Ascending aorta (tissue), 2 donors: Measurements from ENCODE around the gene NKAIN2. TPM values are rescaled to one million over a fixed set of nuclear protein-coding genes. Genes with fewer than 3 reads are reported as not detected.
"Not testable (repeated sequence)": the region's sequence is repeated elsewhere in the genome, so short reads cannot be mapped to it uniquely, and the experiment has no call there.

Source experiments
- DNase-seq, 2 donors: peaks; one replicate each; pipeline ENCODE4 v3.0.0-alpha.2; 2019; ENCODE audit warnings: low spot score in 2 of 2
- H3K27ac ChIP-seq, 2 donors: fragments of 200-600 bp; sonication (generic); one replicate each; pipeline ENCODE4 v1.5.1; 2016 to 2017; ENCODE audit warnings: mild to moderate bottlenecking in 1 of 2
- H3K27me3 ChIP-seq: fragments of 200-600 bp; sonication (generic); one replicate; pipeline ENCODE4 v1.5.1; 2017
- H3K36me3 ChIP-seq, 2 donors: fragments of 200-600 bp; sonication (generic); one replicate each; pipeline ENCODE4 v1.5.1; 2016
- H3K4me1 ChIP-seq, 2 donors: fragments of 200-600 bp; sonication (generic); one replicate each; pipeline ENCODE4 v1.5.1; 2016 to 2017; ENCODE audit warnings: mild to moderate bottlenecking in 1 of 2
- H3K4me3 ChIP-seq, 2 donors: fragments of 200-600 bp; sonication (generic); one replicate each; pipeline ENCODE4 v1.5.1; 2016 to 2017; ENCODE audit warnings: mild to moderate bottlenecking in 1 of 2
- H3K9me3 ChIP-seq, 2 donors: fragments of 200-600 bp; sonication (generic); one replicate each; pipeline ENCODE4 v1.5.1; 2016
- CTCF ChIP-seq, 3 experiments: fragments of 200-600 bp in 2 of 3; fragments of 450-650 bp in 1 of 3; sonication (generic) in 2 of 3; IDR thresholded peaks; one replicate each; pipeline ENCODE4 v1.5.1; 2016 to 2019; ENCODE audit warnings: antibody characterized with exemption in 3 of 3, mild to moderate bottlenecking in 1 of 3, moderate library complexity in 1 of 3
- intact Hi-C: fragments of 100-400 bp; cut with DNase I; formaldehyde crosslinking; loops from one replicate; pipeline ENCODE4 v1.15.1; 2023
- total RNA-seq: library from RNA; depleted of rRNA; stranded (reverse); fragments of >200 nt; gene quantifications from one replicate; pipeline ENCODE4 v1.1.0, GENCODE V29; 2016

NKAIN2 gene
- total RNA-seq, 1 donor from 2014 or later: 0.11 TPM

- intact Hi-C loops: no loop called here
- no peaks in the 10 kb centered on the region for H3K4me1 ChIP-seq
- no peaks in the 10 kb centered on the region for H3K9me3 ChIP-seq
- TF ChIP-seq CTCF (IDR thresholded peaks at IDR 0.05): no peak
- no peak overlapping the region for H3K4me3 ChIP-seq
- H3K27me3 ChIP-seq: no peaks in the 10 kb centered on the region
- no peaks in the 10 kb centered on the region for H3K36me3 ChIP-seq
- DNase-seq: no peak
- H3K27ac ChIP-seq: no peak overlapping the region
Measured at GRCh38 chr6:124008000-124008987, 204.6 kb downstream of the NKAIN2 start.

GRCh38 chr6:124008988-124009765 lies 205.5 kb downstream of the NKAIN2 start:
- H3K4me3 ChIP-seq: no peak overlapping the region
- no peaks in the 10 kb centered on the region for H3K4me1 ChIP-seq
- intact Hi-C loops: no loop called here
- no peak for TF ChIP-seq CTCF (IDR thresholded peaks at IDR 0.05)
- H3K27me3 ChIP-seq: no peaks in the 10 kb centered on the region
- no peaks in the 10 kb centered on the region for H3K9me3 ChIP-seq
- H3K36me3 ChIP-seq: no peaks in the 10 kb centered on the region
- DNase-seq: no peak
- H3K27ac ChIP-seq: no peak overlapping the region

- no peaks in the 10 kb centered on the region for H3K4me1 ChIP-seq
- H3K27me3 ChIP-seq: no peaks in the 10 kb centered on the region
- H3K9me3 ChIP-seq: no peaks in the 10 kb centered on the region
- no peak overlapping the region for H3K4me3 ChIP-seq
- H3K36me3 ChIP-seq: no peaks in the 10 kb centered on the region
- intact Hi-C loops: no loop called here
- no peak overlapping the region for H3K27ac ChIP-seq
- no peak for DNase-seq
- TF ChIP-seq CTCF (IDR thresholded peaks at IDR 0.05): no peak
Measured at GRCh38 chr6:124010574-124010973, 206.9 kb downstream of the NKAIN2 start.

- Histone ChIP-seq H3K27ac (no peak overlapping the region), H3K4me3 (no peak overlapping the region), H3K4me1 (no peaks in the 10 kb centered on the region), H3K9me3 (no peaks in the 10 kb centered on the region), H3K27me3 (no peaks in the 10 kb centered on the region), H3K36me3 (no peaks in the 10 kb centered on the region)
- DNase-seq: no peak
- TF ChIP-seq CTCF (IDR thresholded peaks at IDR 0.05): no peak
- intact Hi-C loops: no loop called here
Measured at GRCh38 chr6:124011180-124011579, 207.5 kb downstream of the NKAIN2 start.

- DNase-seq, H3K9me3 ChIP-seq, H3K4me3 ChIP-seq, H3K27ac ChIP-seq, H3K36me3 ChIP-seq, H3K4me1 ChIP-seq, intact Hi-C loops, H3K27me3 ChIP-seq: not testable (repeated sequence)
Measured at GRCh38 chr6:124022051-124022450, 218.4 kb downstream of the NKAIN2 start.

GRCh38 chr6:124022641-124023040 lies 219.0 kb downstream of the NKAIN2 start:
- Histone ChIP-seq H3K27me3 (no peaks in the 10 kb centered on the region), H3K27ac (no peak overlapping the region), H3K4me3 (no peak overlapping the region), H3K36me3 (no peaks in the 10 kb centered on the region), H3K9me3 (no peaks in the 10 kb centered on the region), H3K4me1 (no peaks in the 10 kb centered on the region)
- no peak for TF ChIP-seq CTCF (IDR thresholded peaks at IDR 0.05)
- DNase-seq: no peak
- intact Hi-C loops: no loop called here
